Body of pancreas (tissue), 4 donors: ENCODE results near the gene S100A1.

Experiments
- POLR2A ChIP-seq, 3 donors: fragments of 450-650 bp; IDR thresholded peaks; one replicate each; pipeline ENCODE4 v1.6.1; 2016; ENCODE audit warnings: antibody characterized with exemption in 3 of 3, mild to moderate bottlenecking in 2 of 3
- TF ChIP-seq, protein P1 (sequence below), 7 experiments: fragments of 450-650 bp in 4 of 7; fragments of 200-600 bp in 3 of 7; sonication (generic) in 3 of 7; IDR thresholded peaks; one replicate each; pipeline ENCODE4 v1.5.1; 2016 to 2019; ENCODE audit warnings: antibody characterized with exemption in 7 of 7

DNA sequence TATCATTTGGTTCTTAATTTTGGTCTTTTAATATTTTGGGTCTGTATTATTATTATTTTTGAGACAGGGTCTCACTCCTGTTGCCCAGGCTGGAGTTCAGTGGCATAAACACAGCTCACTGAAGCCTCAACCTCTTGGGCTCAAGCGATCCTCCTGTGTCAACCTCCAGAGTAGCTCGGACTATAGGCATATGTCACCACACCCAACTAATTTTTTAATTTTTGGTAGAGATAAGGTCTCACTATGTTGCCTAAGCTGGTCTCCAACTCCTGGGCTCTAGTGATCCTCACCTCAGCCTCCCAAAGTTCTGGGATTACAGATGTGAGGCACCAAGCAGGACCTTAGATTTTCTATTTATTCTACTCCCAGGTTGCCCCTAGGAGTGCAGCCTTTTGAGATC is 45.3 kb downstream of the S100A1 start:
- TF ChIP-seq, protein P1, sequence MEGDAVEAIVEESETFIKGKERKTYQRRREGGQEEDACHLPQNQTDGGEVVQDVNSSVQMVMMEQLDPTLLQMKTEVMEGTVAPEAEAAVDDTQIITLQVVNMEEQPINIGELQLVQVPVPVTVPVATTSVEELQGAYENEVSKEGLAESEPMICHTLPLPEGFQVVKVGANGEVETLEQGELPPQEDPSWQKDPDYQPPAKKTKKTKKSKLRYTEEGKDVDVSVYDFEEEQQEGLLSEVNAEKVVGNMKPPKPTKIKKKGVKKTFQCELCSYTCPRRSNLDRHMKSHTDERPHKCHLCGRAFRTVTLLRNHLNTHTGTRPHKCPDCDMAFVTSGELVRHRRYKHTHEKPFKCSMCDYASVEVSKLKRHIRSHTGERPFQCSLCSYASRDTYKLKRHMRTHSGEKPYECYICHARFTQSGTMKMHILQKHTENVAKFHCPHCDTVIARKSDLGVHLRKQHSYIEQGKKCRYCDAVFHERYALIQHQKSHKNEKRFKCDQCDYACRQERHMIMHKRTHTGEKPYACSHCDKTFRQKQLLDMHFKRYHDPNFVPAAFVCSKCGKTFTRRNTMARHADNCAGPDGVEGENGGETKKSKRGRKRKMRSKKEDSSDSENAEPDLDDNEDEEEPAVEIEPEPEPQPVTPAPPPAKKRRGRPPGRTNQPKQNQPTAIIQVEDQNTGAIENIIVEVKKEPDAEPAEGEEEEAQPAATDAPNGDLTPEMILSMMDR (IDR thresholded peaks at IDR 0.05): no peak
- no peak for TF ChIP-seq POLR2A (IDR thresholded peaks at IDR 0.05)
